ENCODE results near the gene SUZ12. TPM values are rescaled to one million over a fixed set of nuclear protein-coding genes. Genes with fewer than 3 reads are reported as not detected.
"Not testable (repeated sequence)": the region's sequence is repeated elsewhere in the genome, so short reads cannot be mapped to it uniquely, and the experiment has no call there.

Gene SUZ12
- polyA plus RNA-seq, 1 donor: 35.8 TPM

GRCh38 chr17:32007463-32008298 is 70.9 kb downstream of the SUZ12 start:
- Histone ChIP-seq H3K36me3 (ENCODE audit: control insufficient read depth, insufficient read depth, low read length) (no peaks in the 10 kb centered on the region), H3K4me3 (ENCODE audit: low read length) (peak overlapping the region; percentile 95), H3K9me3 (ENCODE audit: control insufficient read depth, low read depth, low read length) (no peaks in the 10 kb centered on the region), H3K27ac (ENCODE audit: low read length) (peak overlapping the region; percentile 55), H3K4me1 (ENCODE audit: control insufficient read depth, insufficient read depth, low read length) (no peaks in the 10 kb centered on the region), H3K27me3 (ENCODE audit: control insufficient read depth, insufficient read depth, low read length) (no peaks in the 10 kb centered on the region)
- no CpG with 5 or more reads among the region's 80 CpGs for WGBS (ENCODE audit: insufficient coverage, low lambda C conversion rate)
- DNase-seq: peak; percentile 19 to 63

- no peak for DNase-seq
- no peaks in the 10 kb centered on the region for H3K4me1 ChIP-seq (ENCODE audit: control insufficient read depth, insufficient read depth, low read length)
- no peaks in the 10 kb centered on the region for H3K27me3 ChIP-seq (ENCODE audit: control insufficient read depth, insufficient read depth, low read length)
- H3K4me3 ChIP-seq (ENCODE audit: low read length): peak overlapping the region; percentile 95
- no peak overlapping the region for H3K27ac ChIP-seq (ENCODE audit: low read length)
- no peaks in the 10 kb centered on the region for H3K36me3 ChIP-seq (ENCODE audit: control insufficient read depth, insufficient read depth, low read length)
- 80% methylated on average over 1 of the region's 2 CpGs for WGBS (ENCODE audit: insufficient coverage, low lambda C conversion rate)
- no peaks in the 10 kb centered on the region for H3K9me3 ChIP-seq (ENCODE audit: control insufficient read depth, low read depth, low read length)
Measured at GRCh38 chr17:32009262-32009542, 72.4 kb downstream of the SUZ12 start.

- Histone ChIP-seq H3K36me3 (ENCODE audit: control insufficient read depth, insufficient read depth, low read length) (no peaks in the 10 kb centered on the region), H3K4me1 (ENCODE audit: control insufficient read depth, insufficient read depth, low read length) (no peaks in the 10 kb centered on the region), H3K27ac (ENCODE audit: low read length) (no peak overlapping the region), H3K4me3 (ENCODE audit: low read length) (no peak overlapping the region), H3K9me3 (ENCODE audit: control insufficient read depth, low read depth, low read length) (no peaks in the 10 kb centered on the region), H3K27me3 (ENCODE audit: control insufficient read depth, insufficient read depth, low read length) (no peaks in the 10 kb centered on the region)
- no peak for DNase-seq
- 96% methylated on average over 4 of the region's 4 CpGs for WGBS (ENCODE audit: insufficient coverage, low lambda C conversion rate)
Measured at GRCh38 chr17:32010114-32010513, 73.3 kb downstream of the SUZ12 start.

- H3K4me3 ChIP-seq (ENCODE audit: low read length): no peak overlapping the region
- H3K4me1 ChIP-seq (ENCODE audit: control insufficient read depth, insufficient read depth, low read length): peaks cover 4% of the 10 kb centered on the region
- 8% methylated on average over 3 of the region's 9 CpGs for WGBS (ENCODE audit: insufficient coverage, low lambda C conversion rate)
- no peaks in the 10 kb centered on the region for H3K9me3 ChIP-seq (ENCODE audit: control insufficient read depth, low read depth, low read length)
- H3K27ac ChIP-seq (ENCODE audit: low read length): peak overlapping the region; percentile 32
- H3K36me3 ChIP-seq (ENCODE audit: control insufficient read depth, insufficient read depth, low read length): peaks cover 4% of the 10 kb centered on the region
- DNase-seq: peak; percentile 32 to 76
- H3K27me3 ChIP-seq (ENCODE audit: control insufficient read depth, insufficient read depth, low read length): no peaks in the 10 kb centered on the region
Measured at GRCh38 chr17:32015245-32016013, 78.6 kb downstream of the SUZ12 start.

GRCh38 chr17:32016231-32016630 is 79.4 kb downstream of the SUZ12 start:
- Histone ChIP-seq H3K27ac (ENCODE audit: low read length) (no peak overlapping the region), H3K4me1 (ENCODE audit: control insufficient read depth, insufficient read depth, low read length) (peaks cover 4% of the 10 kb centered on the region), H3K27me3 (ENCODE audit: control insufficient read depth, insufficient read depth, low read length) (no peaks in the 10 kb centered on the region), H3K36me3 (ENCODE audit: control insufficient read depth, insufficient read depth, low read length) (peaks cover 8% of the 10 kb centered on the region), H3K9me3 (ENCODE audit: control insufficient read depth, low read depth, low read length) (no peaks in the 10 kb centered on the region), H3K4me3 (ENCODE audit: low read length) (no peak overlapping the region)
- 100% methylated on average over 3 of the region's 7 CpGs for WGBS (ENCODE audit: insufficient coverage, low lambda C conversion rate)
- DNase-seq: no peak

GRCh38 chr17:32019228-32019627 is 82.4 kb downstream of the SUZ12 start:
- Histone ChIP-seq H3K27me3 (ENCODE audit: control insufficient read depth, insufficient read depth, low read length) (no peaks in the 10 kb centered on the region), H3K27ac (ENCODE audit: low read length) (no peak overlapping the region), H3K4me3 (ENCODE audit: low read length) (no peak overlapping the region), H3K4me1 (ENCODE audit: control insufficient read depth, insufficient read depth, low read length) (peaks cover 4% of the 10 kb centered on the region), H3K36me3 (ENCODE audit: control insufficient read depth, insufficient read depth, low read length) (peaks cover 19% of the 10 kb centered on the region), H3K9me3 (ENCODE audit: control insufficient read depth, low read depth, low read length) (no peaks in the 10 kb centered on the region)
- WGBS (ENCODE audit: insufficient coverage, low lambda C conversion rate): no CpG with 5 or more reads among the region's 1 CpG
- peak in 1 of 2 donors; percentile 4 for DNase-seq

GRCh38 chr17:32020943-32021614 is 84.3 kb downstream of the SUZ12 start:
- 93% methylated on average over 3 of the region's 16 CpGs for WGBS (ENCODE audit: insufficient coverage, low lambda C conversion rate)
- Histone ChIP-seq H3K4me1 (ENCODE audit: control insufficient read depth, insufficient read depth, low read length) (peaks cover 4% of the 10 kb centered on the region), H3K27me3 (ENCODE audit: control insufficient read depth, insufficient read depth, low read length) (no peaks in the 10 kb centered on the region), H3K4me3 (ENCODE audit: low read length) (no peak overlapping the region), H3K9me3 (ENCODE audit: control insufficient read depth, low read depth, low read length) (no peaks in the 10 kb centered on the region), H3K36me3 (ENCODE audit: control insufficient read depth, insufficient read depth, low read length) (peaks cover 19% of the 10 kb centered on the region), H3K27ac (ENCODE audit: low read length) (no peak overlapping the region)
- DNase-seq: no peak

- no peaks in the 10 kb centered on the region for H3K9me3 ChIP-seq (ENCODE audit: control insufficient read depth, low read depth, low read length)
- no peaks in the 10 kb centered on the region for H3K4me1 ChIP-seq (ENCODE audit: control insufficient read depth, insufficient read depth, low read length)
- DNase-seq: no peak
- no CpG with 5 or more reads among the region's 7 CpGs for WGBS (ENCODE audit: insufficient coverage, low lambda C conversion rate)
- H3K27ac ChIP-seq (ENCODE audit: low read length): no peak overlapping the region
- no peak overlapping the region for H3K4me3 ChIP-seq (ENCODE audit: low read length)
- H3K36me3 ChIP-seq (ENCODE audit: control insufficient read depth, insufficient read depth, low read length): peaks cover 21% of the 10 kb centered on the region
- H3K27me3 ChIP-seq (ENCODE audit: control insufficient read depth, insufficient read depth, low read length): no peaks in the 10 kb centered on the region
Measured at GRCh38 chr17:32021615-32021955, 84.8 kb downstream of the SUZ12 start.

GRCh38 chr17:32022554-32022953 is 85.7 kb downstream of the SUZ12 start:
- H3K36me3 ChIP-seq (ENCODE audit: control insufficient read depth, insufficient read depth, low read length): peaks cover 23% of the 10 kb centered on the region
- H3K4me3 ChIP-seq (ENCODE audit: low read length); DNase-seq; H3K27me3 ChIP-seq (ENCODE audit: control insufficient read depth, insufficient read depth, low read length); H3K9me3 ChIP-seq (ENCODE audit: control insufficient read depth, low read depth, low read length); H3K27ac ChIP-seq (ENCODE audit: low read length); H3K4me1 ChIP-seq (ENCODE audit: control insufficient read depth, insufficient read depth, low read length): not testable (repeated sequence)
- no CpG with 5 or more reads among the region's 5 CpGs for WGBS (ENCODE audit: insufficient coverage, low lambda C conversion rate)

GRCh38 chr17:32027271-32027670 is 90.5 kb downstream of the SUZ12 start:
- not testable (repeated sequence) for H3K27me3 ChIP-seq (ENCODE audit: control insufficient read depth, insufficient read depth, low read length)

More at GRCh38 chr17:32027271-32027670, 90.5 kb downstream of the SUZ12 start:
- DNase-seq; H3K9me3 ChIP-seq (ENCODE audit: control insufficient read depth, low read depth, low read length); H3K36me3 ChIP-seq (ENCODE audit: control insufficient read depth, insufficient read depth, low read length); H3K27ac ChIP-seq (ENCODE audit: low read length); H3K4me3 ChIP-seq (ENCODE audit: low read length); H3K4me1 ChIP-seq (ENCODE audit: control insufficient read depth, insufficient read depth, low read length): not testable (repeated sequence)
- WGBS (ENCODE audit: insufficient coverage, low lambda C conversion rate): no CpG with 5 or more reads among the region's 4 CpGs
